VCaP (cell line): ENCODE data around the gene HMG20A.

Experiments
- H3K27ac ChIP-seq: fragments of 450-650 bp; 2 replicates; pipeline ENCODE4 v1.5.1; 2017
- CTCF ChIP-seq: fragments of 450-650 bp; conservative IDR thresholded peaks from 2 replicates; pipeline ENCODE4 v1.5.1; 2017; ENCODE audit warnings: mild to moderate bottlenecking, moderate library complexity

HMG20A gene

GRCh38 chr15:77440378-77440999 lies 19.8 kb downstream of the HMG20A start:
- TF ChIP-seq CTCF: no peak
- H3K27ac ChIP-seq: no peak overlapping the region

- TF ChIP-seq CTCF: no peak
- no peak overlapping the region for H3K27ac ChIP-seq
Observed at GRCh38 chr15:77446840-77447390, 26.2 kb downstream of the HMG20A start.

- TF ChIP-seq CTCF: no peak
- H3K27ac ChIP-seq: no peak overlapping the region
Observed at GRCh38 chr15:77454265-77454664, 33.6 kb downstream of the HMG20A start.

GRCh38 chr15:77454951-77455350 lies 34.3 kb downstream of the HMG20A start:
- no peak for TF ChIP-seq CTCF
- no peak overlapping the region for H3K27ac ChIP-seq

GRCh38 chr15:77455696-77456321 lies 35.1 kb downstream of the HMG20A start:
- no peak for TF ChIP-seq CTCF
- no peak overlapping the region for H3K27ac ChIP-seq

- TF ChIP-seq CTCF: no peak
- H3K27ac ChIP-seq: no peak overlapping the region
Observed at GRCh38 chr15:77456746-77457145, 36.1 kb downstream of the HMG20A start.

GRCh38 chr15:77457191-77457904 lies 36.7 kb downstream of the HMG20A start:
- no peak overlapping the region for H3K27ac ChIP-seq
- no peak for TF ChIP-seq CTCF
